SK-N-SH (cell line): ENCODE results near the gene RAPGEF6. TPM values are rescaled to one million over a fixed set of nuclear protein-coding genes. Genes with fewer than 3 reads are reported as not detected.

Experiments
- CTCF ChIA-PET: fragments of 300-600, 350-600 bp; formaldehyde crosslinking; extraction: SDS; loops from one replicate; lab custom pipeline; 2021; lab: Yijun Ruan, JAX
- POLR2A ChIA-PET: fragments of 350-600 bp; sonication (Branson Sonifier 250); formaldehyde crosslinking; extraction: SDS; loops from one replicate; lab custom pipeline; 2020; ENCODE audit warnings: antibody characterized with exemption, inconsistent platforms; lab: Yijun Ruan, JAX
- DNase-seq: peaks from one replicate; pipeline ENCODE4 v3.0.0; 2012
- H2AFZ ChIP-seq: fragments of 200-600 bp; sonication (generic); 2 replicates; pipeline ENCODE4 v1.8.1; 2016; ENCODE audit warnings: antibody characterized with exemption, mild to moderate bottlenecking, low read depth
- H3F3A ChIP-seq: fragments of 200-600 bp; sonication (generic); replicated peaks from 2 replicates; pipeline ENCODE3; 2016; ENCODE audit warnings: antibody characterized with exemption, mild to moderate bottlenecking; ENCODE audit not compliant: insufficient read depth
- H3K27ac ChIP-seq, 2 experiments: fragments of 200-500 bp in 1 of 2; fragments of 200-600 bp in 1 of 2; sonication (Bioruptor generic) in 1 of 2; sonication (generic), shearing (Covaris generic) in 1 of 2; 2 replicates each; pipeline versions ENCODE4 v1.5.1 to v1.6.1; 2014 to 2016; ENCODE audit warnings: low read depth in 2 of 2, inconsistent platforms in 1 of 2, low read length in 1 of 2, mild to moderate bottlenecking in 1 of 2, mixed read lengths in 1 of 2
- H3K27me3 ChIP-seq: fragments of 200-600 bp; sonication (generic), shearing (Covaris generic); 2 replicates; pipeline ENCODE4 v1.6.1; 2016; ENCODE audit warnings: mixed run types; ENCODE audit not compliant: insufficient read depth
- H3K36me3 ChIP-seq, 2 experiments: fragments of 200-500 bp in 1 of 2; fragments of 200-600 bp in 1 of 2; sonication (Bioruptor generic) in 1 of 2; sonication (generic) in 1 of 2; replicated peaks in 1 of 2; 2 replicates each; pipeline versions ENCODE3 to v1.5.1; 2014 to 2016; ENCODE audit warnings: low read length in 1 of 2, mild to moderate bottlenecking in 1 of 2; ENCODE audit not compliant: insufficient read depth in 2 of 2, control insufficient read depth in 1 of 2
- H3K4me1 ChIP-seq, 2 experiments: fragments of 200-500 bp in 1 of 2; fragments of 200-600 bp in 1 of 2; sonication (Bioruptor generic) in 1 of 2; sonication (generic), shearing (Covaris generic) in 1 of 2; 2 replicates each; pipeline versions ENCODE4 v1.5.1 to v1.6.1; 2014 to 2016; ENCODE audit warnings: low read depth in 1 of 2, low read length in 1 of 2, mixed run types in 1 of 2; ENCODE audit not compliant: insufficient read depth in 2 of 2, control insufficient read depth in 1 of 2
- H3K4me2 ChIP-seq: fragments of 200-600 bp; sonication (generic), shearing (Covaris generic); 2 replicates; pipeline ENCODE4 v1.6.1; 2017; ENCODE audit warnings: mixed run types
- H3K4me3 ChIP-seq, 2 experiments: fragments of 200-500 bp in 1 of 2; fragments of 200-600 bp in 1 of 2; sonication (Bioruptor generic) in 1 of 2; sonication (generic), shearing (Covaris generic) in 1 of 2; 2 replicates each; pipeline versions ENCODE4 v1.5.1 to v1.8.1; 2014 to 2016; ENCODE audit warnings: low read depth in 2 of 2, inconsistent platforms in 1 of 2, low read length in 1 of 2, mild to moderate bottlenecking in 1 of 2, mixed read lengths in 1 of 2, moderate library complexity in 1 of 2
- H3K79me2 ChIP-seq: fragments of 200-600 bp; sonication (generic); 2 replicates; pipeline ENCODE4 v1.8.1; 2017; ENCODE audit warnings: mild to moderate bottlenecking; ENCODE audit not compliant: insufficient read depth
- H3K9ac ChIP-seq: fragments of 200-600 bp; sonication (generic); 2 replicates; pipeline ENCODE4 v1.6.1; 2017; ENCODE audit warnings: mixed run types
- H3K9me2 ChIP-seq: fragments of 200-600 bp; sonication (generic); 2 replicates; pipeline ENCODE4 v1.6.1; 2017; ENCODE audit warnings: mixed run types
- H3K9me3 ChIP-seq: fragments of 200-600 bp; sonication (generic); 2 replicates; pipeline ENCODE4 v1.6.1; 2017; ENCODE audit warnings: mixed run types, mild to moderate bottlenecking, moderate library complexity
- H4K20me1 ChIP-seq: fragments of 200-600 bp; sonication (generic); 2 replicates; pipeline ENCODE4 v1.6.1; 2017; ENCODE audit warnings: mild to moderate bottlenecking, mixed run types; ENCODE audit not compliant: insufficient read depth
- CTCF ChIP-seq: fragments of 200-600 bp; sonication (generic); IDR thresholded peaks from 2 replicates; pipeline ENCODE4 v1.6.1; 2017; ENCODE audit warnings: antibody characterized with exemption, mild to moderate bottlenecking, moderate library complexity
- EZH2phosphoT487 ChIP-seq: fragments of 200-600 bp; sonication (generic); IDR thresholded peaks from 2 replicates; pipeline ENCODE4 v1.6.1; 2017; ENCODE audit warnings: low read depth, mixed run types, mild to moderate bottlenecking, antibody characterized with exemption, moderate library complexity, borderline replicate concordance
- FOSL2 ChIP-seq: IDR thresholded peaks from 2 replicates; pipeline ENCODE4 v1.4.0; 2012; ENCODE audit warnings: low read depth, mild to moderate bottlenecking, moderate library complexity, borderline replicate concordance
- GABPA ChIP-seq: IDR thresholded peaks from 2 replicates; pipeline ENCODE4 v1.4.0; 2012; ENCODE audit warnings: low read depth, mild to moderate bottlenecking
- GATA2 ChIP-seq: sonication (generic); formaldehyde crosslinking; IDR thresholded peaks from 2 replicates; pipeline ENCODE4 v1.5.0; 2020; ENCODE audit warnings: mild to moderate bottlenecking, missing genetic modification reagents
- IRF3 ChIP-seq: fragments of 150-350 bp; IDR thresholded peaks from 2 replicates; pipeline ENCODE4 v1.6.1; 2016; ENCODE audit warnings: mild to moderate bottlenecking, low read depth, low read length
- JUND ChIP-seq: IDR thresholded peaks from 2 replicates; pipeline ENCODE4 v1.4.0; 2012
- MXI1 ChIP-seq: IDR thresholded peaks from 2 replicates; pipeline ENCODE4 v1.6.1; 2012; ENCODE audit warnings: mild to moderate bottlenecking, low read depth, low read length, improper control_type of control experiment
- NFIC ChIP-seq: IDR thresholded peaks from 2 replicates; pipeline ENCODE4 v1.4.0; 2012; ENCODE audit warnings: borderline replicate concordance
- NRF1 ChIP-seq: IDR thresholded peaks from 2 replicates; pipeline ENCODE4 v1.6.1; 2012; ENCODE audit warnings: low read depth, mild to moderate bottlenecking, low read length
- PBX3 ChIP-seq: IDR thresholded peaks from 2 replicates; pipeline ENCODE4; 2012
- RAD21 ChIP-seq: IDR thresholded peaks from 2 replicates; pipeline ENCODE4 v1.6.1; 2012; ENCODE audit warnings: mild to moderate bottlenecking, low read length
- RCOR1 ChIP-seq: fragments of 150-350 bp; IDR thresholded peaks from 2 replicates; pipeline ENCODE4 v1.6.1; 2017; ENCODE audit warnings: antibody characterized with exemption, low read length
- REST ChIP-seq: IDR thresholded peaks from 2 replicates; pipeline ENCODE4 v1.6.1; 2012; ENCODE audit warnings: mild to moderate bottlenecking, low read depth, low read length, moderate library complexity
- RXRA ChIP-seq: IDR thresholded peaks from 2 replicates; pipeline ENCODE4 v1.4.0; 2012; ENCODE audit warnings: low read depth, mild to moderate bottlenecking, borderline replicate concordance
- SIN3A ChIP-seq: IDR thresholded peaks from 2 replicates; pipeline ENCODE4 v1.6.1; 2012; ENCODE audit warnings: low read depth, mild to moderate bottlenecking, low read length, moderate library complexity, borderline replicate concordance
- SMC3 ChIP-seq: IDR thresholded peaks from 2 replicates; pipeline ENCODE4 v1.6.1; 2012; ENCODE audit warnings: low read depth, low read length, improper control_type of control experiment
- TCF12 ChIP-seq: IDR thresholded peaks from 2 replicates; pipeline ENCODE4 v1.4.0; 2012
- TEAD4 ChIP-seq: IDR thresholded peaks from 2 replicates; pipeline ENCODE4 v1.4.0; 2012; ENCODE audit warnings: mild to moderate bottlenecking, borderline replicate concordance; ENCODE audit not compliant: insufficient read depth
- USF1 ChIP-seq: IDR thresholded peaks from 2 replicates; pipeline ENCODE4 v1.4.0; 2012; ENCODE audit warnings: low read depth, borderline replicate concordance
- USF2 ChIP-seq: fragments of 150-350 bp; IDR thresholded peaks from 2 replicates; pipeline ENCODE4 v1.6.1; 2017; ENCODE audit warnings: antibody characterized with exemption, low read length, low read depth, borderline replicate concordance
- YY1 ChIP-seq: IDR thresholded peaks from 2 replicates; pipeline ENCODE4 v1.4.0; 2012; ENCODE audit warnings: low read depth, mild to moderate bottlenecking
- WGBS: methylation state at CpG from one replicate; pipeline ENCODE4 v1.1.6; 2017; ENCODE audit warnings: low lambda C conversion rate; 5-methylcytosine and 5-hydroxymethylcytosine counted together
- polyA plus RNA-seq, 3 experiments: library from polyadenylated mRNA; depleted of rRNA; stranded (reverse); fragments of >200 nt; gene quantifications; 2 replicates each; pipeline ENCODE4 v1.2.3, GENCODE V29; 2012

Gene RAPGEF6
- 2.9 and 4.7 TPM in 2 replicates for polyA plus RNA-seq (2012; rRNA removed)
- 3.0 and 3.3 TPM in 2 replicates for polyA plus RNA-seq (2012; cell fraction: cytosol; rRNA removed)
- polyA plus RNA-seq (2012; cell fraction: nucleus; rRNA removed): 4.9 and 9.0 TPM in 2 replicates

GRCh38 chr5:131634996-131635683 lies at the start of gene RAPGEF6:
RAPGEF6 (minus strand) TSS chr5:131635229; CDS start chr5:131635030, 199 bp downstream.
- Histone ChIP-seq H3K27ac (peak within 1 kb of the TSS; percentile 99), H3K79me2 (peaks cover 48% of the 10 kb centered on the region), H3K9me3 (no peaks in the 10 kb centered on the region), H3K36me3 (no peaks in the 10 kb centered on the region), H3K9ac (peak within 1 kb of the TSS; percentile 92), H3K9me2 (no peaks in the 10 kb centered on the region), H3K4me2 (peak within 1 kb of the TSS; percentile 81), H3F3A (peaks cover 18% of the 10 kb centered on the region), H3K4me3 (peak within 1 kb of the TSS; percentile 84 to 98), H4K20me1 (no peaks in the 10 kb centered on the region), H3K27me3 (no peaks in the 10 kb centered on the region), H3K4me1 (peaks cover 3 to 12% of the 10 kb centered on the region in 2 experiments; a peak in 3 of 4 replicates), H2AFZ (peak within 1 kb of the TSS; percentile 88)
- ChIA-PET POLR2A (interaction anchor here (1.0 to 1.5 kb wide), 2 partner anchors 9 to 162 kb away, joined by 3 to 14 read pairs; partner anchors contain the start of gene FNIP1), CTCF (interaction anchor here (0.9 to 1.4 kb wide), 4 partner anchors 12 to 377 kb away, joined by 3 to 5 read pairs (median 4); no protein-coding TSS in a partner anchor)
- peak; percentile 85 for DNase-seq
- WGBS: 1% methylated on average over 20 of the region's 55 CpGs
- peak; percentile 49; the same call in 1 of the 2 replicates for TF ChIP-seq TEAD4
- TF ChIP-seq NFIC: no peak; the same call in 1 of the 2 replicates
- TF ChIP-seq GATA2 (CRISPR knock-in tag): no peak
- TF ChIP-seq PBX3: peak; percentile 2; the same call in 1 of the 2 replicates
- no peak for TF ChIP-seq SMC3
- TF ChIP-seq YY1: peak; percentile 83
- no peak for TF ChIP-seq IRF3
- peak; percentile 89 for TF ChIP-seq MXI1
- no peak for TF ChIP-seq FOSL2
- no peak for TF ChIP-seq EZH2phosphoT487
- TF ChIP-seq RXRA: no peak
- TF ChIP-seq TCF12: no peak
- peak; percentile 52; the same call in 1 of the 2 replicates for TF ChIP-seq REST
- TF ChIP-seq JUND: no peak; the same call in none of the 2 replicates
- TF ChIP-seq RAD21: 0 out of 2 replicates have a peak, but pooled peaks have one; percentile 13
- TF ChIP-seq GABPA: peak; percentile 76
- no peak; the same call in none of the 2 replicates for TF ChIP-seq SIN3A
- peak; percentile 60; the same call in 1 of the 2 replicates for TF ChIP-seq USF2
- 0 out of 2 replicates have a peak, but pooled peaks have one; percentile 13 for TF ChIP-seq CTCF
- peak; percentile 92 for TF ChIP-seq NRF1
- peak; percentile 88 for TF ChIP-seq USF1
- 0 out of 2 replicates have a peak, but pooled peaks have one; percentile 2 for TF ChIP-seq RCOR1
